Limb (tissue), 2 donors: ENCODE results near the gene SLC25A34.
A peak's percentile ranks its signal among the peaks of the same experiment; 100 is the strongest.

ENCODE experiments used
- DNase-seq, 2 donors: peaks; one replicate each; pipeline ENCODE4 v3.0.0-alpha.2; 2016; ENCODE audit errors: extremely low spot score in 2 of 2

The SLC25A34 gene

DNA sequence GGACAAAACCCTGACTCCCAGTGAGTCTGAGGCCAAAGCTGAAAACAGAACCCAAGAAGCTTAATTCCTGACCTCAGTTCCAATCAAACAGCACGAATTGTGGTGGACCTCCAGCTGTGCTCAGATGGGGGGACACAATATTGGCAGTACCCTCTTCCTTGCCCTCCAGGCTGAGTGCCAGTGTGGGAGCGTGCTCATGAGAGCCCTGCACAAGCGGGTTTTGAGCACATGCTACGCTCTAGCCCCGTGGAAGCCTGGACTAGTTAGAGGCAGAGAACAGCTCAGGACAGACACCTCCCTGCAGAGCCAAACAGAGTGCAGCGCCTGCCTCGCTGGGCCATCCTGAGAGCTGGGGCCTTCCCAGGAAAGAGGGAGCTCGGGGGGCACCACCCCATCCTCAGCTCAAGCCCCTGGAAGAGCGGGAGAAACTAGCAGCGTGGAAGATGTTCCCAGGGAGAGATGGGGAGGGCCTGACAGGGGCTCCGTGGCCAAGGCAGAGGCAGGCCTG lies 2.8 kb upstream of the SLC25A34 start:
- DNase-seq: no peak

DNA sequence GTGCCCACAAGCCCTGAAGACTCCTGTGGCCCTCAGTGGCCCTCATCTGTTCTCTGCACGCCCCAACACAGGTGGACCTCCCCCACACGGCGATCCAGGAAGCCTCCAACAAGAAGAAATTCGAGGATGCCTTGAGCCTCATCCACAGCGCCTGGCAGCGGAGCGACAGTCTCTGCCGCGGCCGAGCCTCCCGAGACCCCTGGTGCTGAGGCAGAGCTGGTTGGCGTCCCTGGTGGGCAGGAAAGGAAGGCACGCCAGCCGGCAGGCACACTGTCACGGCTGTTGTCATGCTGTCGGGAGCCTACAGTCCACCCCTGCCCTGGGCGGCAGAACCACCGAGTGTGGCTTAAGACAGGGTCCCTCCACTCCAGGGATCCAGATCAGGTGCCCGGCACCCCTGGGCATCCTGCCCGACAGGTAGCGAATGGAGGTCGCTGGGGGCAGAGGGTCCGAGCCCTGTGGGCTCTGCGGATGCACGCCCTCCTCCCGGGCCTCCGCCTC lies 2.3 kb upstream of the SLC25A34 start:
- peak in 1 of 2 donors; percentile 23 for DNase-seq

DNA sequence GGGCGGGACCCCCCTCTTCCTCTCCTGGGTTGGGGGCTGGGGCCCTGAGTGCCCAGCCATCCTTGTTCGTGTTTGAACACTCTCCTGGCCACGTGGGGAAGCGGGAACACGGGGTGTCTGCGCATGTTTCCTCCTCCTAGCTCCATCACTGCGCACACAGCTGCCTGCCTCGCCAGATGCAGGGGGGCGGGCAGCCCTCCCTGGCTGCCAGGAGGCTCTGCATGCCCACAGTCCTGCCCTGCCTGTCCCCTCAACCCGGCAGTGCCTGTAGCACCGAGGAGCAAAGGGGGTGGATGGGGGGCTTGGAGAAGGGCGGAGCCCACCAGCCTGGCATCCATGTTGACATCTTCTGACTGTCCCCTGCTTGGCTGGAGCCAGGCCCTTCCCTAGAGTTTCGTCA lies 1.8 kb upstream of the SLC25A34 start:
- DNase-seq: no peak

DNA sequence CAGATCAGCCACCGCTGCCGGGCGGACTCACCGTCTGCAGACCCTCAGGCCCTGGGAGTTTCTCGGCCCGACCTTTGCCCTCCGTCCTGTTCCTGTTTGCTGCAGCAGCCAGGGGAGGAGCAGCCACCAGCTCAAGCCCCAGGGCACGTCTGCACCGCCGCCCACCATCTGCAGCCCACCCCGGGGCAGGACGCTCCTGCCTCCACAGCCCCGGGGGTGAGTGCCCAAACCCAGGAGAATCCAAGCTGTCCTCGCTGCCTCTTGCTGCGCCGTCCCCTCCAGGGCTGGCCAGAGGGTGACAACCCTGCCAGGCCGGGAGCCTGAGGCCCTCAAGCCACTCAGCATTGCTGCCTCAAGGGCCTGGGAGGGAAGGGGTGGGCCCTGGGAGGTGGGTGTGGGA lies 1.2 kb upstream of the SLC25A34 start:
- DNase-seq: peak in 1 of 2 donors; percentile 29

DNA sequence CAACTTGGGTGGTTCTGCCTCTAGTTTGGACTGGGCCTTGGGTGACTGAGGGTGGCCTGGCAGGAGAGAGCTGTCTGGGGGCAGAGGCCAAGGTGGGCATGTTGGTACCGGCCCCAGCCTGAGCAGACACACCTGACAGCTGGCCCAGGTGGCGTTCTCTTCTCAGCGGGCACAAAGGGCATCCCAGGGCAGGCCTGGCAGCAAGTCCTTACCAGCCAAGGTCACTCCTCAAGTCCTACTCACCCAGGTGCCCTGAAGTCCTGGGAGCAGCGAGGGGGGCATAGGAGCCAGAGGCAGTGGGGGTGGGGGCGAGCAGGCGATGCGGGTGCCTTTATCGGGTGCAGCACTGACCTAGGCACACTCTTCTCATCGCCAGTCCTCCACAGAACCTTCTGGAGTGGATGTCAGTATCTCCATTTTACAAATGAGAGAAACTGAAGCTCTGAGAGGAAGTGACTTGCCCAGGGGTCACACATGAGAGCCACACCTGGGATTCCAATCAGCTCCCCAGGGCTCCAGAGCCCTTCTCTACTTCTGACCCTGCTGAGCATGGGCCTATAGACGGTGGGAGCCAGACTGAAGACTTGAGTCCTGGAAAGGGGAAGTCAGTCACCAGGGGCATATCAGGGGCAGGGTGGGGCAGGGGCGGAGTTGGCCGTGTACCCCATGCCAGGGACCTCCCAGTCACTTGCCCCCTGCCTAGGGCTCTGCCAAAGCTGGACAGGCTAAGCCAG lies 587 bp upstream of the SLC25A34 start:
- DNase-seq: no peak

DNA sequence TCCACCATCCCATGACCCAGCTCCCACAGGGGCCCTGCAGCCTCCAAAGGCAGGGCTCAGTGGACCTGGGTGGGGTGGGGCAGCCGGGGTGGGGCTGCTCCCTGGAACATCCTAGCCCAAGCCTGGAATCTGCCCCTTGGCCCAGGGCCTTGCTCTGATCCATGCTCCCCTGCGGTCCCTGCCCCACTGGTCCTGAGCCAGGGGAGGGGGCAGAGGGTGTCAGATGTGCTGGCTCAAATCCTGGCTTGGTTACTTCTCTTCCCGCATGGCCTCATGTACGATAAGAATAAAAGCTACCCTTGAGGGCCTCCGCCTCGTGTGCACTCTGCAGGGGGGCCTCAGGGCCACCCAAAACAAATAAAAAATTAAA lies 819 bp downstream of the SLC25A34 start:
- DNase-seq: no peak

DNA sequence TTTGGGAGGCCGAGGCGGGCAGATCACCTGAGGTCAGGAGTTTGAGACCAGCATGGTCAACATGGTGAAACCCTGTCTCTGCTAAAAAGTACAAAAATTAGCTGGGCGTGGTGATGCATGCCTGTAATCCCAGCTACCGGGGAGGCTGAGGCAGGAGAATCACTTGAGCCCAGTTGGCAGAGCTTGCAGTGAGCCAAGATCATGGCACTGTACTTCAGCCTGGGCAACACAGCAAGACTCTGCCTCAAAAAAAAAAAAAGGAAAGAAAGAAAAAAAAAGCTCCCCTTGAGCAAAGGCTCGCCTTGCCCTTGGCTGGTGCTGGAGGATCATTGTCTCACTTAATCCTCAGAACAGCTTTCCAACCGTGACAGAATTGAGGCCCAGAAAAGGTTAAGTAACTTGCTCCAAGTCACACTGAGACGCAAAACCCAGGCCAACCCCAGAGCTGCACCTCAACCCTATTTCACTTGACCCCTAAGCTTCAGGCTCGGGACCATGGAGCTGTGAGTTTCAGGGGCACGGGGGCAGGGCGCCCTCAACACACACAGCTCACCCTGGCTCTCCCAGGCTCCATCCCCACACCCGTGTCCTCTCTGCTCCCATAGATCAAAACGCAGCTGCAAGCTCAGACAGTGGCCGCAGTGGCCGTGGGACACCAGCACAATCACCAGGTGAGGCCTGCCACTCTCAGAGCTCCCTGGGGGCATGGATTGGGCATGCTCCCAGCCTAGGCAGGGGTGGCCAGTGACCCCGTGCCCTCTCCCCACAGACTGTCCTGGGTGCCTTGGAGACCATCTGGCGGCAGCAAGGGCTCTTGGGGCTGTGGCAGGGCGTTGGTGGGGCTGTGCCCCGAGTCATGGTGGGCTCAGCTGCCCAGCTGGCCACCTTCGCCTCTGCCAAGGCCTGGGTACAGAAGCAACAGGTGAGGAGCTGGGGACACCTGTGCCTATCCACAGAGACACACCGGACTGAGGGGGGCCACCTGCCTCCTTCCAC lies 1.6 kb downstream of the SLC25A34 start:
- no peak for DNase-seq

DNA sequence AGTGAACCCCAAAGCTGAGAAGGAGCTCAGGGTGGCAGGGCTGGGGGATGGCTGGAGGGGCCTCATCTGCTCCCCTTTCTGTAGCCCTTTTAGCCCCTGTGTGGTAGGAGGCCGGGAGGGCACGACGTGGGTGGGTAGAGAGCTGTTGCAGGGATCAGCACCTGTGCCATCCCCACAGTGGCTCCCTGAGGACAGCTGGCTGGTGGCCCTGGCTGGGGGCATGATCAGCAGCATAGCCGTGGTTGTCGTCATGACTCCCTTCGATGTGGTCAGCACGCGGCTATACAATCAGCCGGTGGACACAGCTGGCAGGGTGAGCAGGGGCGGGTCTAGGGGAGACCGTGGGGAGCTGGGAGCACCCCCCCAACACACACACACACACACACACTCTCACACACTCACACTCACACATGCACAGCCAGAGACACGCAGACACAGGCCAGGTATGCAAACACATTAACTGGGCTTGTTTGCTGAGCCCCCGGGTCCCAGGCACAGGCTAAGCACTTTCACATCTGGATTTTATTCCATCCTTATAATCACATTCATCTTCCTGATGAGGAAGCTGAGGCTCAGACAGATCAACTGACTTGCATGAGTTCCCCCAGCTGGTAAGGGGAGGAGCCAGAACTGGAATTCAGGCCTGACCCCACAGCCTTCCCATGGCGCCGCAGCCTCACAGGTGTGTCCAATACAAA lies 2.5 kb downstream of the SLC25A34 start:
- DNase-seq: no peak

DNA sequence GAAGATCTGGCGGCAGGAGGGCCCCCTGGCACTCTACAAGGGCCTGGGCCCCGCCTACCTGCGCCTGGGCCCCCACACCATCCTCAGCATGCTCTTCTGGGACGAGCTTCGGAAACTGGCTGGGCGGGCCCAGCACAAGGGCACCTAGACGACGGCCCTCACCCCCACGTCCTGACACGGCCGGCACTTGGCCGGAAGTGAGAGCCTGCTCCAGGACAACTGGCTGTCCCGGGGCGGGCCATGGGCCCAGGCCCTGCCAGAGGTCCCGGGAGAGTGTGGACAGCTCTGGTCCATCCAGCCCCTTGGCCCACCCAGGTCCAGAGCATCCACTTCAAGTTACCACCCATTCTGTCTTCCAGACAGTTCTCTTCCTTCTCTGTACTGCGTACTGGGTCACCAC lies 3.2 kb downstream of the SLC25A34 start:
- no peak for DNase-seq

DNA sequence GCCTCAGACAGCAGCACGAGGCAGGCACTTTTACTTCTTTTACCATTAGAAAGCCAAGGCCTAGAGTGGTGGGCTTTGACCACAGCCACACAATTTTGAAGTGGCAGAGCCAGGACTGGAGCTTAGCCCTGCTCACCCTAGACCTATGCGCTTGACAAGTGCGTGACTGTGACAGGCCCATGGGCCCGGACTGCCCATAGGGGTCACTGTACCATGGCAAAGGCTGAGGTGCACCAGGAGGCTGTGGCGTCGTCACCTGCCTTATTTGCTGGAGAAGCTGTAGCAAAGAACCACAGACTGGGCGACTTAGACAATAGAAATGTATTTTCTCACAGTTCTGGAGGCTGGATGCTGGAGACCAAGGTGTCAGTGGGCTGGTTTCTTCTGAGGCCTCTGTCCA lies 3.7 kb downstream of the SLC25A34 start:
- no peak for DNase-seq

DNA sequence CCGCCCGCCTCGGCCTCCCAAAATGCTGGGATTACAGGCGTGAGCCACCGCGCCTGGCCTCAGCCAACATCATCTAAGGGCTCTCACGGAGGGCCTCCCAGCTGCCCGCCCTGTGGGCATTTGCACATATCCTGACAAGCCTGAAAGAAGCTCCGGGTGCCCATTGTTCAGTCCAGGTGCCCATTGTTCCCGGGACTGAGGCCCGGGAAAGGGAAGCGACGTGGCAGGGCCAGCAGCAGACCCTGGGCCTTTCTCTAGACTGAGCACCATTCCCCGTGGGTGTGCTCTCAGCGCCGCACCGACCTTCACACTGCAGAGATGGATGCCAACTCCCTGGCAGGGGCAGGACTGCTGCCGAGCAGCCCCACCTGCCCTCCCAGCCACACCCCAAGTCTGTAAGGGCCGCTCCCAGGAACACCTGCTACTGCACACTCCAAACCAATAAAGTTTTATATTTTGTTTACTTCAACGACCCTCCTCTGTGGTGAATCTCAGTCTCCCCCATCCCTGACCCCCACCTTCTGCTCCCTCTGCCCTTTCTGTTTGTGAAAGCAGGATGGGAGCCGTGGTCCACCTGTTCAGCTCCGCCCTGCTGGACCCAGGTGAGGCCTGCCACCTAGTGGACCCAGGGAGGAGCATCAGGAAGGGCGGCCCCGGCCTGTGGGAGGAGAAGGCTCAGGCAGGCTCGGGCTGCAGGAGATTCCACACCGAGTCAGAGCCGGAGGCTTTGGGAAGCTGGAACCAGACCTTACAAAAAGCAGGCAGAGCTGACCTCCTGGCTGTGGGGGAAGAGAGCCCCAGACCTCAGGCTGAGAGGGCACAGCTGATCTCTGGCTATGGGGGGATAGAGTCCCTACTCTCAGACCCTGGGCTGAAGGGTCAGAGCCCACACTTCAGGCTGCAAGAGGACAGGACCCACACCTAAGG lies 5.1 kb downstream of the SLC25A34 start:
- DNase-seq: peak; percentile 36 to 80

DNA sequence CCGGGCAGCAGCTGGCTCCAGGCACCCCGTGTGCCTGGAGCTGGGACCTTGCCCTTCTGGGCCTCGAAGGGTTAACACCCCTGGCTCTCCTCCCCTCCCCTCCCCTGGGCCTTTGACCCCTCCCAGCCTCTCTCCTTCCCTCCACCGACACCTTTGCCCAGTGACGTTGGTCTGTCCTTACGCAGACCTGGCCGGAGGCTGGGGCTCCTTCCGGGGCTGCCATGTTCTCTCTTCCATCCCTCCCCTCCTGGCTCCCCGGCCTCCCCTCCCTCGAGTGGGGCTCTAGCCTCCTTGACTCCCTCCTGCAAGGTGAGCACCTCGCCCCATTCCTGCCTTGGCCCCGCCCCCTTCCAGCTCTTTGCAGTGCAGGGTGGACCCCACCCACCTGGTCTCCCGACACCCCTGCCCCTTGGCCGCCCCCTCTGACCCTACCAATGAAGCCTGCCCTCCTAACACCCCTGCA lies 6.3 kb downstream of the SLC25A34 start, which contains the start of gene TMEM82:
Gene TMEM82, plus strand, starts transcription at position 161 of the 463 bp plus-strand sequence. Its CDS starts 61 bp downstream, at position 222.
- DNase-seq: no peak

DNA sequence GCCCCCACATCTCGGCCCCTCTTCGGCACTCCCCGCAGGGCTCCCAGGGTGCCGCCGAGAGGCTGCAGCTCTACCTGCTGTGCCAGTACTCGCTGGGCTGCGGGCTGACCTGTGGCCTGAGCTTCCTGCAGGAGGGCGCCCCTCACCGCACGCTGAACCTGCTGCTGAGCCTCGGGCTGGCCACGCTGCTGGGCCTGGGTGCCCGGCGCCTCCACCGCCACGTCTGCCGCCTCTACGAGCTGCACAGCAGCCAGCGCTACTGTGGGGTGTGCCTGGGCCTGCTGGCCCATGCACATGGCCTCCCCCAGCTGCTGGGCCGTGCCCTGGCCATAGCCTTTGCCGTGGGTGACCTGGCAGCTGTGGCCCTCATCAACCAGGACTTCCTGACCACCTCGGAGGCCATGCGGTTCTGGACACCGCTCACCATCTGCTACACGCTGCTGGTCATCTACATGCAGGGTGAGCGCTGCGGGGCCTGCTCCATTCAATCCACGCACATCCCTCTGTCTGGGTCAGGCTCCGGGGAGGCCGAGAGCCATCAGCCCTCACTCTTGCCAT lies 8.1 kb downstream of the SLC25A34 start:
- DNase-seq: no peak

DNA sequence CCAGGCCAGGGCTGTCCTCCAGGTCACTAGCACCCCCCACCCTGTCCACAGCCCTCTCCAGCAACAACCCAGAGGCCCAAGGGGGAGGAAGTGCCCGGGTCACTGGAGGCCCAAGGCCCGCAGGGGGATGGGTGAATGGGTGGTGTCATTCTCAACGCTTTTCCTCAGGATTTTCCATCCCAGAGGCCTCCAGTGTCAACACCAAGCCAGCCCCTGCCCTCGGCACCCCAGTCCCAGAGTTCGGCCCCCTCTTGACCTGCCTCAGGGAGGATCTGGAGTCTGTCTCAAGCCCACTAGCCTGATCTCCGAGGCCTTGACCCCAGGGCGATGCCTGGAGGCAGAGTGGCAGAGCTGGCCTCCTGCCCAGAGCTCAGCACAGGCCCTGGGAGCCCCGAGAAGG lies 11.3 kb downstream of the SLC25A34 start:
- DNase-seq: no peak

DNA sequence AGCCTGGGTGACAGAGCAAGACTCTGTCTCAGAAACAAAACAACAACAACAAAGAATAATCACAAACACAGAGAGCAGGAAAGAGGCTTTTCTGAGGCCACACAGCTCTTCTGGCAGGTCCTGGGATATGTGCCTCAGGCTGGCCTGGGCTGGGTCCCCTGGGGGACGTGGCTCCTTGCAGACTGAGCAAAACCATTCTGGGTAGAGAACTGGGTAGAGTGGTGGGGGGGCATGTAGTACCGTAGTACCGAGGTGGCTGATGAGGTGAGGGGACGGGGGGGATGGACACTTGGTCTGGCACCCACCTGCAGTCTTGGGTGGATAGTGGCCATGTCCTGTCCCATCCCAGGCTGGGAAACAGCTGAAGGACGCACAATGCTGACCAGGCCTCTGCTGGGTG lies 12.2 kb downstream of the SLC25A34 start:
- DNase-seq: no peak

DNA sequence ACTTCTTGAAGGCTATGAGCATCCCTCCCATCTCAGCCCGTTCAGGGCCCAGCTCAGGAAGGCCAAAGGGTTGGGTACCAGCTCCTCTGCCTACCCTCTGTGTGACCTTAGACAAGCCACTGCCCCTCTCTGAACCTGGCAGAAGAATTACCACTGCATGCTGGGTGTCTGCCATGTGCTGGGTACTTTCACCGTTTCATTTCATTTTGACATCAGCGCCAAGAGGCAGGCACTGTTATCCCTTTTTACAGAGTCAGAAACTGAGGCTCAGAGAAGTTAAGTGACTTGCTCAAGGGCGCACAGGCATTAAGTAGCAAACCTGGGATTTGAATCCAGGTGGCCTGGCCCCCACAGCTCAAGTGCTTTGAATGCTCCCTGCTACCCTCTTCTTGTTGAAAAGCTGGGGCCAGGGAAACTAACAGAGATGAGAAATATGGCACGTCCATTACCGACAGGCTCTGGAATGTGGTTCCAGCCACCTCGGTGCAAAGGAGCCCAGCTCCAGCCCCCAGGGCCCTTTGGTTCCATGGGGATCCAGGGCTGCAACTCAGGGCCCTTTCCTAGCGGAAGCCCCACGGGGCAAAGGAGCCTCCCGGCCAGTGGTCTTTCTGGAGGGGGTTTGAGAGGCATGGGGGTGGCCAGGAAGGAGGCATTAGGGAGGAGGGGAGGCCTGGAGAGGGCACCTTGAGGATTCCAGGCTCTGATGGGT lies 12.8 kb downstream of the SLC25A34 start:
- DNase-seq: no peak

DNA sequence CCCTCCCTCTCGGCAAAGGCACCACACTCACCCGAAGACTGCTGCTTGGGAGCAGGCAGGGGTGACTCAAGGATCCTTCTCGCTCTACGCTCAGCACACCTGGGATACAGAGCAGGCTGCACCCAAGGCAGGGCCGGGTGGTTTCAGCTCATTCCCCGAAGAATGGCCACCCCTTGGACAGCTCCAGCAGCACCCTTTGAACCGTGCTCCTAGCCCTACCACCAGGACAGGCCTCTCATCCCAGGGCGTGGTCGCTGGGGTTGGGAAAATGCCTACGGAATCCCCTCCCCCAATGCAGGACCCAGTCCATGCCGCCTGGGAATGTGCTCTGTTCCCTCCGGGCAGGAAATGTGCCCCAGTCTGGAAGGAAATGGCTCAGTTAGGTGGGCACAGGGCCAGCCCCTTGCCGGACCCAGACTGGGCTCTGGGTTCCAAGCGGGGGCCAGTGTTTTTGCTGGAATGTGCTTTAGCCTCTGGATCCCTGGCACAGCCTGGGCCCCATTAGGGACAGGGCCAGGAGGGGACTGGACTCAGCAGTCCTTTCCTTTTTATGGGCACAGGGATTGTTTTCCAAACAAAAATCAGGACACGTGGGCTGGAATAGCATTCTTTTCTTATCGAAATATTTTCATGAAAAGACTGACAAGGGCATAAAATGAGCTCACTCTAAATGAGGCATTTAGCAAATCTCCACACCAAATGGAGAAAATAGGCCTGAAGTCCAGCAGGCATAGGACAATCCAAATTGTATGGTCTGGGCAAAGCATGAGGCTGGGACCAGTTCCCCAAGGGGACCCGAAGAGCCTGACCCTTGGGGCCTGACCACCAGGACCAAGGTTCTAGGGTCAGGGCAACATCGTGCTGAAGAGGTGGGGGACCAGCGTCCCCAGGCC lies 13.6 kb downstream of the SLC25A34 start:
- DNase-seq: no peak

DNA sequence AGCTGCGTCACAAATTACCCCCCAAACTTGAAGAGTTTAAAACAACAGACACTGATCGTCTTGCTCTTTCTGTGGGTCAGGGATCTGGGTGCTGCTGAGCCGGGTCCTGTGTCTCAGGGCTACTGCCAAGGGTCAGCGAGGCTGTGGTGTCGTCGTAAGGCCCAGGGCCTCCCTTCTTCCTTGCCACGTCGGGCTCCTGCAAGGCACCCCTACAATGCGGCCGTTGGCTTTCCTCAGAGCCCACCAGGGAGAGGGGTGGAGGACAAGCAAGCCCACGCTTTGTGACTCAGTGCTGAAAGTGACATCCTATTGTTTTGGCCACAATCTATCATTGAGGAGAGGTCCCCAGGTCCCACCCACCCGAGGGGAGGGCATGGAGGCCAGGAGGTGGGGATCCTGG lies 14.9 kb downstream of the SLC25A34 start:
- DNase-seq: no peak
